Spleen (tissue), 7 donors: ENCODE results near the gene FSTL4.

Source experiments
- CTCF ChIP-seq, 11 experiments: fragments of 200-600 bp in 7 of 11; fragments of 450-650 bp in 4 of 11; sonication (generic) in 4 of 11; IDR thresholded peaks in 8 of 11; conservative IDR thresholded peaks in 3 of 11; 1 replicate in 7 of 11; 2 replicates in 4 of 11; pipeline versions ENCODE4 v1.4.0 to v1.8.0; 2016 to 2021; ENCODE audit warnings: antibody characterized with exemption in 11 of 11, inconsistent platforms in 4 of 11, mild to moderate bottlenecking in 1 of 11
- POLR2A ChIP-seq, 3 donors: fragments of 450-650 bp; IDR thresholded peaks; one replicate each; pipeline ENCODE4 v1.5.1; 2017; ENCODE audit warnings: antibody characterized with exemption in 3 of 3, mild to moderate bottlenecking in 1 of 3
- POLR2AphosphoS5 ChIP-seq, 3 donors: sonication (generic); formaldehyde crosslinking; IDR thresholded peaks; one replicate each; pipeline ENCODE4 v1.5.1; 2017; ENCODE audit warnings: antibody characterized with exemption in 3 of 3
- donor health status: DM: no; HTN: no; CAD: no; lungs with moderate emphysema.
- donor health status: DM: no; HTN: no; CAD: no.
- donor health status: DM: no; HTN: no; CAD: no.

DNA sequence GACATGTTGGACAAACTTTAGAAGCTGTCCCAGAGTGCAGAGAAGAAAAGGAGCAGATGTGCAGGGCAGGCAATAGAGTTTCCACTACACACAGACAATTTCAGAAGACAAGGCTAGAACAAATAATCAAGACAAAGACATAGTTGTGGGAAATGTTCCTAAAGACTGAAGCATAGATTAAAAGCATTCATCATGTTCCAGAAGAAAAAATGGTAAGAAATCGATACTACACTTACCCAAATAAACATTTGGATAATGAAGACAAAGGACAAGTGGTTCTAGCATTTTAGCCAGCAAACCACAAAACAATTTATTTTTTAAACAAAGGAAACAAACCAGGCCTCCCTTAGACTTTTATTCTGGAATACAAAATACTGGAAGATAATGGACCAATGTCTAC lies 97.9 kb downstream of the FSTL4 start:
- no peak for TF ChIP-seq CTCF (IDR thresholded peaks at IDR 0.05 in 8 of 11, conservative IDR thresholded peaks at IDR 0.05 in 3 of 11)
- no peak for TF ChIP-seq POLR2AphosphoS5 (IDR thresholded peaks at IDR 0.05)
- no peak for TF ChIP-seq POLR2A (IDR thresholded peaks at IDR 0.05)
